GM19099 (cell line): ENCODE data around the gene DNAI1.

Source experiments
- POLR2A ChIP-seq: IDR thresholded peaks from 3 replicates; pipeline ENCODE4 v1.6.1; 2011; ENCODE audit warnings: low read depth; ENCODE audit not compliant: insufficient read length; ENCODE audit errors: extremely low read depth

Gene DNAI1

GRCh38 chr9:34552606-34552981, 94.0 kb downstream of the DNAI1 start:
- no peak for TF ChIP-seq POLR2A

GRCh38 chr9:34552986-34553385, 94.4 kb downstream of the DNAI1 start:
- no peak for TF ChIP-seq POLR2A

GRCh38 chr9:34553511-34554021, 95.0 kb downstream of the DNAI1 start:
- no peak for TF ChIP-seq POLR2A

- TF ChIP-seq POLR2A = no peak
These were observed 95.8 kb downstream of the DNAI1 start for GRCh38 chr9:34554211-34555001.

- no peak for TF ChIP-seq POLR2A
These were observed 96.4 kb downstream of the DNAI1 start for GRCh38 chr9:34555002-34555348.

- TF ChIP-seq POLR2A = no peak
These were observed 96.9 kb downstream of the DNAI1 start for GRCh38 chr9:34555500-34555899.

- no peak for TF ChIP-seq POLR2A
These were observed 97.4 kb downstream of the DNAI1 start for GRCh38 chr9:34555936-34556525.

- no peak for TF ChIP-seq POLR2A
These were observed 98.3 kb downstream of the DNAI1 start for GRCh38 chr9:34556949-34557348.

GRCh38 chr9:34557426-34558321, 99.1 kb downstream of the DNAI1 start:
- no peak for TF ChIP-seq POLR2A

GRCh38 chr9:34558364-34558763, 99.8 kb downstream of the DNAI1 start:
- no peak for TF ChIP-seq POLR2A

GRCh38 chr9:34558919-34559623, 100.5 kb downstream of the DNAI1 start:
- TF ChIP-seq POLR2A = no peak

- no peak for TF ChIP-seq POLR2A
These were observed 101.2 kb downstream of the DNAI1 start for GRCh38 chr9:34559624-34560455.

GRCh38 chr9:34560599-34561214, 102.1 kb downstream of the DNAI1 start:
- no peak for TF ChIP-seq POLR2A
